ENCODE results near the gene ZNF541. TPM values are rescaled to one million over a fixed set of nuclear protein-coding genes. Genes with fewer than 3 reads are reported as not detected.
"Not testable (repeated sequence)": the region's sequence is repeated elsewhere in the genome, so short reads cannot be mapped to it uniquely, and the experiment has no call there.

The ZNF541 gene
- total RNA-seq, 1 donor from 2014 or later, result 0.39 TPM

DNA sequence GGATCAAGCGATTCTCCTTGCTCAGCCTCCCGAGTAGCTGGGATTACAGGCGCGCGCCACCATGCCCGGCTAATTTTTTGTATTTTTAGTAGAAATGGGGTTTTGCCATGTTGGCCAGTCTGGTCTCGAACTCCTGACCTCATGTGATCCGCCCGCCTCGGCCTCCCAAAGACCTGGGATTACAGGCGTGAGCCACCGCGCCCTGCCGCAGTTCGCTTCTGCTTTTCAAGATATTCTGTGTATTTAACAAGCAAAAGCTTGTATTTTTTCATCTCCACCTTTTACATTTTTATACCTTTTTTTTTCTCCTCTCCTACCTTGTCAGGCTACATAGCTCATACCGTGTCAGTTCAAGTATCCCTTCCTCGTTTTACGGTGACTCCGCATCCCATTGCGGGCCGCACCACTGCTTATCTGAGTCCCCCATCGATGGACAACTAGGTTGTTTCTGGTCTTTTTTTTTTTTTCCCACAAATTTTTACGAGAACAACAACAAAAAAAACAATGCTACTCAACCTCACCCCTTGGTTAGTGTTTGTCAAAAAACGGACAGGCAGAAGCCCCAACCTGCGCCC lies 26.8 kb upstream of the ZNF541 start:
- not testable (repeated sequence) for DNase-seq (ENCODE audit: low read depth in 2 of 2)

DNA sequence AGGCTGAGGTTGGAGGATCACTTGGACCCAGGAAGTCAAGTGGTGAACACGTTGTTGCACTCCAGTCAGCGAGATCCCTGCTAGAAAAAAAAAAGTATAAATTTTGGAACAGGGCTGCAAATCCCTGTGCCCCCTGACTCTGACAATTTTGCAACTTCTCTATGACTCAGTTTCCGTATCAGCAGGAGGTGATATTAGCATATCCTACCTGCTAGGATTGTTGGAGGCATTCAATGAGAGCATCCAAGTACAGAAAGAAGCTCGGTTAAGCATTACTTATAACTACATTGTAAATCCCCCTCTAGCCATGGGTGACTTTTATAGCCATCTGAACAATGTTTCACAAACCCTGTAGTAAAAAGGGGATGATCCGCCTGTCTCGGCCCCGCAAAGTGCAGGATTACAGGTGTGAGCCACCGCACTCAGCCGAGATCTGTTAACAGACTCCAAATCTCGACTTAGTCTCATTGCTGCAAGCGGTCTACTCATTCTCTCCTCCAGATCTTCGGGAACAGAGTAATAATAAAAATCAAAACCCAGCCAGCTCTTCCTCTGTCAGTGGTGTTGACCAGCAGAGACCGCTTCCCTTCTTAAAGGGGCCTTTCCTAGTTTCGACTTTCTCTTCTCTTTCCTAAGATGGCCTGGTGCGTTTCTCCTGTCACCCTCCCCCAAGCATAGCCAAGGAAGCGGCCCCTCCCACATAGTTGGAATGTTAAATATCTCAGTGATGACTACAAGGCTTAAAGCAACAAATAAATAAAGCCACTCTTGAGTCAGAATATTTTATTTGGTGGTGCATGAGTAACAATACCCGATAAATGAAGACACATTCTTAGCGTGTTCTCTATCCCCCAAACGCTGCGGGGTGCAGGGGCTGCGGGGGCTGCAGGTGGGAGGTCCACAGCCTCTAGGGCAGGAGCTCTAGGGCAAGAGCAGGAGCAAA lies 25.7 kb upstream of the ZNF541 start:
- peak in 1 of 2 donors; percentile 78 for DNase-seq (ENCODE audit: low read depth in 2 of 2)

DNA sequence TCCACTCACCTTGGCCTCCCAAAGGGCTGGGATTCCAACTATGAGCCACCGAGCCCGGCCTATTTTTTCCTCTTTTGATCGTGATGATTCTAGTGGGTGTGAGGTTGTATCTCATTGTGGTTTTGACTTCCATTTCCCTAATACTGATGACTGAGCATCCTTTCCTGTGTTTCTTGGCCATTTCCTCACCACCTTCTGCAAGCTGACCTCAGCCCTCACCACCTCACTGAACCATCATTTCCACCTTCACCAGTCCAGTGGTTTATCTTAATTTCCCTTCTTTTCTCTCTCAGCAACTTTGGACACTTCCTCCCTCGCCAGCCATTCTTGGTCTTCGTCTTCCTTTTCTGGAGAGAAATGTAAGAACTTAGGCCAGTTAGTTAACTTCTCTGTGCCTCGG lies 23.0 kb upstream of the ZNF541 start:
- peak; percentile 58 to 85 for DNase-seq (ENCODE audit: low read depth in 2 of 2)

DNA sequence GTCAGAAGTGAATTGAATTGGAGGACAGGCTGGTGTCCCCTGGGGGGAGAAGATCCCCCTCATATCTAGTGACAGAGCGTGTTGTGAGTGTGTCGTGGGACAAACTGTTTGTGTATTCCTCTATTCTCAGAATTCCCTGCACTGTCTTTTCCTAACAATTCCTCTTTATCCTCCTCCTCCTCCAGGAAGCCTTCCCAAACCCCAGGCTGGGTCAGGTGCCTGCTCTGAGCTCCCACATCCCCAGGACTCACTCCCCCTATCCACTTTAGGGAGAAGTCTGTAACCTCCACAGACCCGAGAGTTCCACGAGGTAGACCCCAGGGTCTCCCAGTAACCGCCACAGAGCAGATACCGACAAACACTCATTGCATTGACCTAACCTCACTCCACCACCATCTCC lies 20.9 kb upstream of the ZNF541 start:
- DNase-seq (ENCODE audit: low read depth in 2 of 2), result no peak

DNA sequence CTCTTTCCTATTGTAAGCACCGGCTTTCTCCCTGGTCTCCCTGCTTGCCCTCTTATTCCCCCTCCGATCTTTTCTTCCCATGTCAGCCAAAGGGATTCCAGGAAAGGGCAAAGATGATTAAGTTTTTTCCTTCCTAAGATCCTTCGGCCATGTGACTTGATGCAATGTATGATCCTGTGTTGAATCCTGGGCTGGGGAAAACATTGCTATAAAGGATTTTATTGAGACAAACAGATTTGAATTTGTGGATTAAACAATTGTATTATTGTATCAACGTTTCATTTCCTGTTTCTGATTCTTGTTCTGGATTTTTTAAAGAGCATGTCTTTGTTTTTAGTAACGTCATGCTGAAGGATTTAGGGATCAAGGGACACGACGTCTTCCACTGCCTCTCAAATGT lies 16.9 kb upstream of the ZNF541 start:
- DNase-seq (ENCODE audit: low read depth in 2 of 2), result peak in 1 of 2 donors; percentile 22

DNA sequence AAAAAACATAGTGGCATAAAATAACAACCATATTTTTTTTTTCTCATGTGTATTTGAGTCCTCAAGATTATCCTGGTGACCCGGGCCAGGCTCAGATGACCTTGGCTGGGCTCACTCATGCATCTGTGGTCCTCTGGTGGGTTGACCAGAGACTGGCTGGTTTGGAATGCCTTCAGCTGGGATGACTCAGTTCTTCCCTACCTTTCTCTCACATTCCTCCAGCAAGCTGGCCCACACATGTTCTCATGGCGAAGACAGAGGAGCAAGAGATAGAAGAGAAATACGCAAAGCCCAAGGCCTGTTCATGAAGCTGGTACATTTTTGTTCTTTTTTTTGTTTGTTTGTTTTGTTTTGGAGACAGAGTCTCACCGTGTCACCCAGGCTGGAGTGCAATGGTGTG lies 14.3 kb upstream of the ZNF541 start:
- DNase-seq (ENCODE audit: low read depth in 2 of 2), result no peak

DNA sequence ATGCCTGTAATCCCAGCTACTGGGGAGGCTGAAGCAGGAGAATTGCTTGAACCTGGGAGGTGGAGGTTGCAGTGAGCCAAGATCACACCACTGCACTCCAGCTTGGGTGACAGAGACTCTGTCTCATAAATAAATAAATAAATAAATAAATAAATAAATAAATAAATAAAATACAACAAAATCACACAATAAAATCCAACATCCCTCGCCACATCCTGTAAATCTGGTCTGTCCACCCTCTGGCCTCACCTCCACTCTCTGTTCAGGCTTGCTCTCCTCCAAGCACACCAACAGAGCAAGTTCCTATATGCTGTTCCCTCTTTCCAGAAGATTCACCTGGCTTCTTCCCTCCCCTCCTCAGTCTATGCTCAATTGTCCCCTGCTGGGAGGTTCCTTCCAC lies 10.2 kb upstream of the ZNF541 start:
- DNase-seq (ENCODE audit: low read depth in 2 of 2), result not testable (repeated sequence)

DNA sequence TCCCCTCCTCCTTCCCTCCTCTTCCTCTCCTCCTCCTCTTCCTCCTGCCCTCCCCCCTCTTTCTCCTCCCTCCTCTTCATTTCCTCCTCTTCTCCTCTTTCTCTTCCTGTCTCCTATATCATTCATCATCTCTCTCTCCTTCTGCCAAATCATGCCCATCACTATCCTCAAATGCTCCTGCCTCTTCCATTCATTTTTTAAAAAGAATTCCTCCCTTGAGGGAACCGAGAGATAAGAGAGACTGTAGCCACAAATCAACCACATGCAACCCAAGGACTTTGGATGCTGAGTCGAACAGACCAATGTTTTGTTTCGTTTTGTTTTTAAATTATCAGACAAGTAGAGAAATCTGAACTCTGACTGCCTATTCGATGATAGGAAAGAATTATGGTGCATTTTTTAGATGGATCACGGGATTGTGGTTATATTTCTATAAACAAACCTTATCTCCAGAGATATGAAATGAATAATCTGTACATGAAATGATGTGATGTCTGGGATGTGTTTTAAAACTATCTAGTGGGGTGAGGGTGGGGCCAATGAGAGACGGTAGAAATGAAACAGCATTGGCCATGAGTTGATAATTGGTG lies 9.5 kb upstream of the ZNF541 start:
- no peak for DNase-seq (ENCODE audit: low read depth in 2 of 2)

DNA sequence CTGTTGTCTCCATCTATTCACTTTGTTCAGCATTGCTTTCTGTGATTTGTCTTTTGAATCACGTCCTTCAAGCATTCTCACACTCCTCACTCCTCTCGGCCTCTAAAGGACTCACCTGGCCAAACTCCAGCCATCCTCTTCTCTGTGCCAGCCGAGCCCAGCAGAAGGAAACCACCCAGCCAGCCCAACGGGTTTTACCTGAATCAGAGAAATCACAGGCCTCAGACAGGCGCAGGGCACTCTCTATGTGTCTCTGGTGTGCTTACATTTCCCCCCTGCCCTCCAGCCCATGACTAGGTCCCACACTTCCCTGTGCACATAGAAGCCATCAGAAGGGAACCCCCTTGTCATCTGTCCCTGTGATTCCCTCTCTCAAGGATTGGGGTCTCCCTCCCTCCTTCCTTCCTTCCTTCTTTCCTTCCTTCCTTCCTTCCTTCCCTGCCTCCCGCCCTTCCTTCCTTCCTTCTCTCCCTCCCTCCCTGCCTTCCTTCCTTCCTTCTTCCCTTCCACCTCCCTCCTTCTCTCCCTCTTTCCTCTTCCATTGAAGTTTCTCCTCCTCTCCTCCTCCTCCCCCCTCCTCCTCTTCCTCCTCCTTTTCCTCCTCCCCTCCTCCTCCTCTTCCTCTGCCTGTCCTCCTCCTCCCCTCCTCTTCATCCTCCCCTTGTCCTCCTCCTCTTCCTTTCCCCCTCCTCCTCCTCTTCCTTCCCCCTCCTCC lies 8.8 kb upstream of the ZNF541 start:
- no peak for DNase-seq (ENCODE audit: low read depth in 2 of 2)

DNA sequence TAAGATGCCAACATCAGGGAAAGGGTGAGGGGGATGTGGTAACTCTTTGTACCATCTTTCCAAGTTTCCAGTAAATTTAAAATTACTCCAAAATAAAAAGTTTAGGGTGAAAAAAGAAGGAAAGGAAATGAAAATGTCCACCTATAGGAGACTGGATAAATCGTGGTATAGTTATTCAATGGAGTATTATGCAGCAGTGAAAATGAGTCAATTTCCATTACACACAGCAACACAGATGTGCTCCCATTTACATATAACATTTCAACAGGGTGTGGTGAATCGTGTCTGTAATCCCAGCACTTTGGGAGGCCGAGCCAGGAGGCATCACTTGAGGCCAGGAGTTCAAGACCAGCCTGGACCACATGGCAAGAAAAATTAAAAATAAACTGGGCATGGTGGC lies 7.4 kb upstream of the ZNF541 start:
- DNase-seq (ENCODE audit: low read depth in 2 of 2), result no peak

DNA sequence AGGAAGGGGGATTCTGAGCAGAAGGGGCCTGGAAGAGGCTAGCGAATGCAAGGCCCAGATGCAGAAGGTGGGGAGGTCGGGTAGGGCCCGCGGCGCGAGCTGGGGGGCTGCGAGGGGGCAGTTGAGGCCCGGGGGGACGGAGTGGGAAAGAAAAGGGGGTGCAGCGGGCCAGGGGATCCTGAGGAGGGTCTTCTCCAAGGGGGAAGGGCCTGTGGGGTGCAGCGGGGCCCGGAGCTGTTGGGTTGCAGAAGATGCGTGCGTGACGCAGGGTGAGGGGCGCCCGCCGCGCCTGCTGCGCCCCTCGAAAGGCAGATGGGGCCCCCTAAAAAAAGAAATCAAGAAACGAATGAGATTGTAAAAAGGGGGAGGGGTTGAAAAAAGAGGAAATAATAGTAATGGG lies 313 bp downstream of the ZNF541 start:
- DNase-seq (ENCODE audit: low read depth in 2 of 2), result no peak

DNA sequence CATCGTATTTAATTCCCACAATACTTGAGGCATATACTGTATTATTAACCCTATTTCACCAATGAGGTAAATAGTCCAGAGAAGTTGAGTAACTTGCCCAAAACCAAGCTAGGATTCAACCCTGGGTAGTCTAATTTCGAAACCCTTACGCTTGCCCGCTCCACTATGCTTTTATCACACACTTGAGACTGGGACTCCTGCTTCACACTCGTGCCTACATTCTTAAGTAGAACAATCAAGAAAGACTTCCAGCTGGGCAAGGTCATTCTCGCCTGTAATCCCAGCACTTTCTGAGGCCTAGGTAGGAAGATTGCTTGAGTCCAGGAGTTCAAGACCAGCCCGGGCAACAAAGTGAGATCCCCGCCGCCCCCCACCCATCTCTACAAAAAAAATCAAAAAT lies 3.6 kb downstream of the ZNF541 start:
- DNase-seq (ENCODE audit: low read depth in 2 of 2), result no peak

DNA sequence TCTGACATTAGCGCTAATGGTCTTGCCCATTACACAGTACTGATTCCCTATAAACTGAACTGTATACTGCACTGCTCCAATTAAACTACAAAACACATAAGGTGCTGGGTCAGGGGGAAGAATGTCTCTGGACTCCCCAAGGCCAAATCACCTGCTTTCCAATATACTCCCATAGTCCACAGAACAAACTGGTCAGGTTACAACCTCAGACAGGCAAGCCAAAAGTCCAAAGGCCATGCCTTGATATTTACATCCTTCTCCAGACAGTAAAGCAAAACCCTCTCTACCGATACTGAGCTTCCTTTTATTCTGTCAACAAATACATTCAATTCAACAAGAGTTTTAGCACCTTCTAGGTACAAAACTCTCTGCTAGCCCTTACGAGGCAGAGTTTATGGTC lies 8.9 kb downstream of the ZNF541 start:
- no peak for DNase-seq (ENCODE audit: low read depth in 2 of 2)

DNA sequence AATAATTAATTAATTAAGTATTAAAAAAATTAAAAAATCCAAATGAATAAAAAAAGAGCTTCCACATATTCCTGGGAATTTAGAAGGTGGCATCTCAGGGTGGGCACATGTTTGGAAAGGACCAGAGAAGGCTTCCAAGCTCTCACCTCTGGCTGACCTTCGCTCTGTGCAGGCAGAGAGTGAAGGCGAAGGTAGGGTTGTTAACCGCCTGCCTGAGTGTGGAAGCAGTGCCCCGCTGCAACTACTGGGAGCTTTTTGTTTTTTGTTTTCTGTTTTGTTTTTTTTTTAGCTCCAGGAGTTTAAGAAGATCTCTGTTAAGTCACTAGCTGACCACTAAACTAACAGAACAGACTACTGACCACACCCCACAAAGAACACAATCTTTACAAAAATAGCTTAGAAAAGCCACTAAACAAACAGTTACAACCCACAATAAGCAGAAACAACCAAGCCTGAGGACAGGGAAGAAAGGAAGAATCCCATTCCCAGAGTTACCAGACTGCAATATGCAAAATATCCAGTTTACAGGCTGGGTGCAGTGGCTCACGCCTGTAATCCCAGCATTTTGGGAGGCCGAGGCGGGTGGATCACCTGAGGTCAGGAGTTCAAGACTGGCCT lies 11.4 kb downstream of the ZNF541 start:
- no peak for DNase-seq (ENCODE audit: low read depth in 2 of 2)

DNA sequence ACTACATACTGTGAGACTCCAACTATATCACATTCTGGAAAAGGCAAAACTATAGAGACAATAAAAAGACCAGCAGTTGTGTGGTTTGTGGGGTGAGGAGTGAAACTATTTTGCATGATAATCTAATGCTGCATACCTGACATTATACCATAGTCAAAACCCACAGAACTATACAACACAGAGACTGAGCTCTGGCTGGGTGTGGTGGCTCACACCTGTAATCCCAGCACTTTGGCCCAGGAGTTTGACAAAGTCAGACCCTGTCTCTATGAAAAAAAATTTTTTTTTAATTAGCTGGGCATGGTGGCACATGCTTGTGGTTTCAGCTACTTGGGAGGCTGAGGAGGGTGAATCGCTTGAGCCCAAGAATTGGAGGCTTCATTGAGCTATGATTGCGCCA lies 11.9 kb downstream of the ZNF541 start:
- DNase-seq (ENCODE audit: low read depth in 2 of 2), result no peak

DNA sequence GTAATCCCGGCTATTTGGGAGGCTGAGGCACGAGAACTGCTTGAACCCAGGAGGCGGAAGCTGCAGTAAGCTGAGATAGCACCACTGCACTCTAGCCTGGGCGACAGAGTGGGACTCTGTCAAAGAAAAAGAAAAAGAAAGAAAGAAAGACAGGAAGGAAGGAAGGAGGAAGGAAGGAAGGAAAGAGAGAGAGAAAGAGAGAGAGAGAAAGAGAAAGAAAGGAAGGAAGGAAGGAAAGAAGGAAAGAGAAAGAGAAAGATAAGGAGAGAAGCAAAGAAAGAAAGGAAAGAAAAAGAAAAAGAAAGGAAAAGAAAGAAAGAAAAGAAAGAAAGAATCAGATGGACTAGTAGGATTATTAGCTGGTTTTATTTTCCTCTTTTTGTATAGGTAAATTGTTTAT lies 22.8 kb downstream of the ZNF541 start:
- no peak for DNase-seq (ENCODE audit: low read depth in 2 of 2)

DNA sequence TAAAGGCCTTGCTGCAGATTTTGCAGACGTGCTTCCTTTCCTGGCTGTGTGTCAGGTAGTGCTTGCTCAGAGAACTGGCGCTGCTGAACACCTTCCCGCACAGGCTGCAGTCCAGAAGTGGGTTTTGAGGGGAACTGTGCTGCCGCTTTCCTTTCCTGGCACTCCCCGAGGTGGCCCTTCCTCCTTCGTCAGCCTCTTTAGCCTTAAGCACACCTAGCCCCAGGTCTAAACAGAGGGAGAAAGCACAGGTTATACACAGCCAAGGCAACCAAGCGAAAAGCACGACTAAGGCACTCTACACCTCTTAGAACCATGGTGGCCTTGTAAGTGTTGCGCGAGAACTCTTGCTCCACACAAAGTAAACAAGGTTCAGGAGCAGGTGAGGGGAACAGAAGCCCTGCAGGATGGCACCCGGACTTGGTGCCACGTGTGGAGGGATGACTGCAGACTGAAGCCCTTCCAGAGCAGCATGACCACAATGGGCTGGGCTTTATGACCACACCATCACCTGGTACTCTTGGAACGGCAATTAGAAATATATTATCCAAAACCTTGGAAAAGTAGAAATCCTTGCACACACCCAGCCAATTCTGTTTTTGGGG lies 23.6 kb downstream of the ZNF541 start:
- no peak for DNase-seq (ENCODE audit: low read depth in 2 of 2)

DNA sequence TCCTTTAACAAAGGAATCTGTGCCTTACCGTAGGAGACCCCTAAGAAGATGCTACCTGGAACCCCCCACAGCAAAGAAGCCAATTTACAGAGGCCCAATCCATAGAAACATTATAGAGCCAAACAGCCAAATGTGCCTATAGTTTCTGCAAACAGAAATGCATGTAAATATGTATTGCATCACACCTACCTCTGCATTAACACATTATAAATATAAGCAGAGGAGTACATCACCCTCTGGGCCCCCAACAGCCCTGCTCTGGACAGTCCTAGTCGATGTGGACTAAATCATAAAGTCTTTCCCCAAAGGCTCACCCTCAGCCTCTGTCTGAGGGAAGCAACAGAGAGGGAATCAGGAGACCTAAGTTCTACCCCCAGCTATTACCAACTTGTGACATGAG lies 25.7 kb downstream of the ZNF541 start:
- DNase-seq (ENCODE audit: low read depth in 2 of 2), result no peak

DNA sequence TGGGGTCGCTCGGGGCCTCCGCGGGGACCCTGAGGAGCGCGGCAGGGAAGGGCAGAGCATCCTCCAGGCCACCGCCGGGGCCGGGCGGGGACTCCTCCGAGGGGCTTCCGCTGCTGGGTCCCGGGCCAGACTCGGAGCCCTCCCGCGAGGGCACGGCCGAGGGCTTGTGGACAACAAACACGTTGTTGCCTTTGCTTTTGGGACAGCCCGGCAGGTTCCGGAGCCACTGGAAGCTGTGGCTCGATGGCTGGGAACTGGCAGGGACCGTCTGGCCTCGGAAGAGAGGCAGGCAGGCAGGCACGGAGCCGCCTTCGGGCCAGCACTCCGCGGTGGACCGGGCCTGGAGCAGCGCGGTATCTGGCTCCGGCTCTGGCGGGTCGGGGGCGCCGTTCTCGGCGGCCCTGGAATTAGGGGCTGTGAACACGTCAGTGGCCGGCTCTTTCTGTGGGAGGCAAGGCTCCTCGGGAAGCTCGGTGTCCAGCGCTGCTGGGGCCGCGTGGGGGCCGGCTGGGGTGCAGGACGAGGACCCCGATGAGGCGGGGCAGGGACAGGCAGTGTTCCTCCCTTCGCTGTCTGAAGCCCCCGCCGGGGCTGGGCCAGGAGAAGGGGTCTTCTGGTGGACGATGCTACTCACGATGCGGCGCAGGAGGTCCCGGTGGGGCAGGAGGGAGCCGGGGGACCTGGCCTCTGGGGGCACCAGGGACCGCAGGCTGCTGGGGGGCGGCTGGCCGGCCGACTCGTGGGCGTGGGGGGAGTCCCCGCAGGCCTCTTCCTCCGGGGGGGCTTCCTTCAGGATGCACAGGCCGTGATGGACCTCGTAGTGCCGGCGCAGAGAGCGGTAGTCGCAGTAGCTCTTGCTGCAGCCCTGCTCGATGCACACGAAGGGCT lies 27.6 kb downstream of the ZNF541 start:
- no peak for DNase-seq (ENCODE audit: low read depth in 2 of 2)

DNA sequence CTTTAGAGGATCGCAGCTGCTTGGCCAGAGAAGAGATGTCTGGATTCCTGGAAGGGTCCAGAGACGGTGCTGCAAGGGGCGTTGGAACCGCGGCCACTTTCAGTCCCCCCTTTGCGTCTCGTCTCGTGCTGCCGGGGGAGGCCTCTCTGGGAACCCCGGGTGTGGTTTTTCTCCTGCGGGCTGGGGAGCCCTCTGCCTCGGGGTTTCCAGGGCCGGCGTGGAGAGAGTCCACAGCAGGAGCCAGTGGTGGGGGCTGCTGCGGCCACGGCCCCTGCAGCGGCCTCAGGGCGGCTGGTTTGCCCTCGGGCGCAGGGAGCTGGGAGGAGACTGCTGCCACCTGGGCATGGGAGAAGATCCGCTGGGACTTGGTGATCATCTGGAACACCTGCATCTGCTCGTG lies 28.5 kb downstream of the ZNF541 start:
- DNase-seq (ENCODE audit: low read depth in 2 of 2), result no peak

Data from dermis microvascular lymphatic vessel endothelial cell (primary cell).